ENCODE measurements around the gene EYA2. TPM values are rescaled to one million over a fixed set of nuclear protein-coding genes. Genes with fewer than 3 reads are reported as not detected.

The EYA2 gene
- polyA plus RNA-seq, 1 donor (not counting 4 experiments of a cell fraction or from before 2014, with no cell fraction given), result not detected

- dilution Hi-C loops (cut with MboI; ENCODE audit: extremely low pct_ligation_motif_present, low sequenced_read_pairs), result no loop called here
- peaks cover 8% of the 10 kb centered on the region for H3K4me1 ChIP-seq (ENCODE audit: control insufficient read depth, extremely low read depth, insufficient read depth, low read length)
- H4K20me1 ChIP-seq (ENCODE audit: control insufficient read depth, extremely low read depth, insufficient read depth, low read length), result no peaks in the 10 kb centered on the region
- DNase-seq (ENCODE audit: low read depth, low spot score) (no peak), FAIRE-seq (no peak)
- no peaks in the 10 kb centered on the region for H3K79me2 ChIP-seq (ENCODE audit: control insufficient read depth, insufficient read depth, low read length)
- no peaks in the 10 kb centered on the region for H3K36me3 ChIP-seq (ENCODE audit: control insufficient read depth in 2 of 2, extremely low read depth in 1 of 2, insufficient read depth in 2 of 2, low read length in 2 of 2)
- peak overlapping the region; percentile 43 for H3K4me2 ChIP-seq (ENCODE audit: control insufficient read depth, extremely low read depth, insufficient read depth, low read depth, low read length)
- H3K27ac ChIP-seq (ENCODE audit: control insufficient read depth, insufficient read depth, low read length), result no peak overlapping the region
- H2AFZ ChIP-seq (ENCODE audit: control insufficient read depth, low read length), result no peak overlapping the region
- TF ChIP-seq EZH2 (IDR thresholded peaks at IDR 0.05; ENCODE audit: low read length) (no peak), CTCF (optimal IDR thresholded peaks at IDR 0.05 in 1 of 3, IDR thresholded peaks at IDR 0.05 in 1 of 3, conservative IDR thresholded peaks at IDR 0.05 in 1 of 3; ENCODE audit: extremely low read depth in 1 of 3, insufficient read depth in 2 of 3, low read length in 3 of 3) (peak; percentile 91 to 97 (median 92))
- H3K9me3 ChIP-seq (ENCODE audit: control insufficient read depth, low read depth, low read length), result no peaks in the 10 kb centered on the region
- no peak overlapping the region for H3K4me3 ChIP-seq (ENCODE audit: control insufficient read depth in 2 of 3, extremely low read depth in 1 of 3, insufficient read depth in 2 of 3, low read depth in 1 of 3, low read length in 3 of 3)
- no peaks in the 10 kb centered on the region for H3K27me3 ChIP-seq (ENCODE audit: control insufficient read depth, extremely low read depth, insufficient read depth, low read length)
- no peaks in the 10 kb centered on the region for H3K9me1 ChIP-seq (ENCODE audit: control insufficient read depth, extremely low read depth, insufficient read depth, low read length)
- H3K9ac ChIP-seq (ENCODE audit: control insufficient read depth, extremely low read depth, insufficient read depth, low read length), result no peak overlapping the region
These were observed 301.7 kb downstream of the EYA2 start for GRCh38 chr20:47196091-47197081.

- H2AFZ ChIP-seq (ENCODE audit: control insufficient read depth, low read length), result no peak overlapping the region
- H3K27me3 ChIP-seq (ENCODE audit: control insufficient read depth, extremely low read depth, insufficient read depth, low read length), result no peaks in the 10 kb centered on the region
- no peak overlapping the region for H3K4me3 ChIP-seq (ENCODE audit: control insufficient read depth in 2 of 3, extremely low read depth in 1 of 3, insufficient read depth in 2 of 3, low read depth in 1 of 3, low read length in 3 of 3)
- dilution Hi-C loops (cut with MboI; ENCODE audit: extremely low pct_ligation_motif_present, low sequenced_read_pairs), result no loop called here
- H3K4me2 ChIP-seq (ENCODE audit: control insufficient read depth, extremely low read depth, insufficient read depth, low read depth, low read length), result no peak overlapping the region
- no peak overlapping the region for H3K27ac ChIP-seq (ENCODE audit: control insufficient read depth, insufficient read depth, low read length)
- H3K36me3 ChIP-seq (ENCODE audit: control insufficient read depth in 2 of 2, extremely low read depth in 1 of 2, insufficient read depth in 2 of 2, low read length in 2 of 2), result no peaks in the 10 kb centered on the region
- no peaks in the 10 kb centered on the region for H3K79me2 ChIP-seq (ENCODE audit: control insufficient read depth, insufficient read depth, low read length)
- peaks cover 8% of the 10 kb centered on the region for H3K4me1 ChIP-seq (ENCODE audit: control insufficient read depth, extremely low read depth, insufficient read depth, low read length)
- FAIRE-seq (no peak), DNase-seq (ENCODE audit: low read depth, low spot score) (no peak)
- H3K9ac ChIP-seq (ENCODE audit: control insufficient read depth, extremely low read depth, insufficient read depth, low read length), result no peak overlapping the region
- no peaks in the 10 kb centered on the region for H4K20me1 ChIP-seq (ENCODE audit: control insufficient read depth, extremely low read depth, insufficient read depth, low read length)
- TF ChIP-seq EZH2 (IDR thresholded peaks at IDR 0.05; ENCODE audit: low read length), result no peak
- no peak for TF ChIP-seq CTCF (optimal IDR thresholded peaks at IDR 0.05 in 1 of 3, IDR thresholded peaks at IDR 0.05 in 1 of 3, conservative IDR thresholded peaks at IDR 0.05 in 1 of 3; ENCODE audit: extremely low read depth in 1 of 3, insufficient read depth in 2 of 3, low read length in 3 of 3)
- H3K9me1 ChIP-seq (ENCODE audit: control insufficient read depth, extremely low read depth, insufficient read depth, low read length), result no peaks in the 10 kb centered on the region
- no peaks in the 10 kb centered on the region for H3K9me3 ChIP-seq (ENCODE audit: control insufficient read depth, low read depth, low read length)
These were observed 303.6 kb downstream of the EYA2 start for GRCh38 chr20:47198254-47198671.
